HCT116 (cell line): ENCODE measurements around the gene VCX2.

Source experiments
- CEBPB ChIP-seq: IDR thresholded peaks from 2 replicates; pipeline ENCODE4 v1.6.1; 2012; ENCODE audit warnings: low read depth
- EZH2phosphoT487 ChIP-seq: fragments of 200-600 bp; IDR thresholded peaks from 2 replicates; pipeline ENCODE4 v1.6.1; 2018; ENCODE audit warnings: antibody characterized with exemption, borderline replicate concordance
- JUND ChIP-seq: IDR thresholded peaks from 2 replicates; pipeline ENCODE4 v1.6.1; 2012
- POLR2A ChIP-seq: IDR thresholded peaks from 2 replicates; pipeline ENCODE4 v1.7.0; 2011; ENCODE audit warnings: borderline replicate concordance; ENCODE audit not compliant: insufficient read depth, insufficient read length; ENCODE audit errors: extremely low read depth
- POLR2AphosphoS5 ChIP-seq: IDR thresholded peaks from 2 replicates; pipeline ENCODE4 v1.6.1; 2011; ENCODE audit warnings: mild to moderate bottlenecking, low read depth, low read length, moderate library complexity
- SP1 ChIP-seq: IDR thresholded peaks from 2 replicates; pipeline ENCODE4 v1.6.1; 2012; ENCODE audit warnings: low read depth
- TF ChIP-seq, protein P1 (sequence below), 3 experiments: fragments of 200-600 bp in 1 of 3; sonication (generic) in 1 of 3; IDR thresholded peaks in 2 of 3; conservative IDR thresholded peaks in 1 of 3; 2 replicates each; pipeline ENCODE4 v1.5.1; 2012 to 2017; ENCODE audit warnings: low read depth in 2 of 3, low read length in 2 of 3, antibody characterized with exemption in 1 of 3, borderline replicate concordance in 1 of 3, control low read depth in 1 of 3, mild to moderate bottlenecking in 1 of 3, mixed read lengths in 1 of 3, mixed run types in 1 of 3, moderate library complexity in 1 of 3; ENCODE audit not compliant: insufficient read depth in 1 of 3
- TF ChIP-seq, protein P2 (sequence below): IDR thresholded peaks from 2 replicates; pipeline ENCODE4 v1.6.1; 2012; ENCODE audit warnings: low read depth

DNA sequence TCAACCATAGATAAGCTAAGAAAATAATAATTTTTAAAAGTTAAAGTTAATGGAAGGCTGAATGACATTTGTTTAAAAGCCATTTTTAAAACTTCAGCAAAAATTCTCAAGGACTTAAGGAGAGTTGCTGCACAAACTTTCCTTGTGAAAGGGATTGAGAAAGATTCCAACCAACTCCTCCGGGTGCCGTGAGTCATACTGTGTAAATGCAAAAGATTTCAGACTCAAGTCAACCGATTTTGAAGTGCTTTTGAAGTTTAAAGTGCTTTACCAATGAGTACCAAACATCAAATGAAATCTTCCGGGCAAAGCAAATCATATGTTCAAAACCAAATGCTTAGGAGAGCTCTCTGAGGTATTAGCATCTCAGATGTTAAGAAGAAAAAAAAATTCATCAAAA is 31.4 kb downstream of the VCX2 start:
- TF ChIP-seq, protein P1, sequence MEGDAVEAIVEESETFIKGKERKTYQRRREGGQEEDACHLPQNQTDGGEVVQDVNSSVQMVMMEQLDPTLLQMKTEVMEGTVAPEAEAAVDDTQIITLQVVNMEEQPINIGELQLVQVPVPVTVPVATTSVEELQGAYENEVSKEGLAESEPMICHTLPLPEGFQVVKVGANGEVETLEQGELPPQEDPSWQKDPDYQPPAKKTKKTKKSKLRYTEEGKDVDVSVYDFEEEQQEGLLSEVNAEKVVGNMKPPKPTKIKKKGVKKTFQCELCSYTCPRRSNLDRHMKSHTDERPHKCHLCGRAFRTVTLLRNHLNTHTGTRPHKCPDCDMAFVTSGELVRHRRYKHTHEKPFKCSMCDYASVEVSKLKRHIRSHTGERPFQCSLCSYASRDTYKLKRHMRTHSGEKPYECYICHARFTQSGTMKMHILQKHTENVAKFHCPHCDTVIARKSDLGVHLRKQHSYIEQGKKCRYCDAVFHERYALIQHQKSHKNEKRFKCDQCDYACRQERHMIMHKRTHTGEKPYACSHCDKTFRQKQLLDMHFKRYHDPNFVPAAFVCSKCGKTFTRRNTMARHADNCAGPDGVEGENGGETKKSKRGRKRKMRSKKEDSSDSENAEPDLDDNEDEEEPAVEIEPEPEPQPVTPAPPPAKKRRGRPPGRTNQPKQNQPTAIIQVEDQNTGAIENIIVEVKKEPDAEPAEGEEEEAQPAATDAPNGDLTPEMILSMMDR (IDR thresholded peaks at IDR 0.05 in 2 of 3, conservative IDR thresholded peaks at IDR 0.05 in 1 of 3; ENCODE audit: borderline replicate concordance in 1 of 3, insufficient read depth in 1 of 3, low read depth in 2 of 3, low read length in 2 of 3) = no peak
- TF ChIP-seq POLR2AphosphoS5 (no peak), CEBPB (no peak), POLR2A (no peak), SP1 (no peak), EZH2phosphoT487 (no peak), JUND (no peak)
- TF ChIP-seq, protein P2, sequence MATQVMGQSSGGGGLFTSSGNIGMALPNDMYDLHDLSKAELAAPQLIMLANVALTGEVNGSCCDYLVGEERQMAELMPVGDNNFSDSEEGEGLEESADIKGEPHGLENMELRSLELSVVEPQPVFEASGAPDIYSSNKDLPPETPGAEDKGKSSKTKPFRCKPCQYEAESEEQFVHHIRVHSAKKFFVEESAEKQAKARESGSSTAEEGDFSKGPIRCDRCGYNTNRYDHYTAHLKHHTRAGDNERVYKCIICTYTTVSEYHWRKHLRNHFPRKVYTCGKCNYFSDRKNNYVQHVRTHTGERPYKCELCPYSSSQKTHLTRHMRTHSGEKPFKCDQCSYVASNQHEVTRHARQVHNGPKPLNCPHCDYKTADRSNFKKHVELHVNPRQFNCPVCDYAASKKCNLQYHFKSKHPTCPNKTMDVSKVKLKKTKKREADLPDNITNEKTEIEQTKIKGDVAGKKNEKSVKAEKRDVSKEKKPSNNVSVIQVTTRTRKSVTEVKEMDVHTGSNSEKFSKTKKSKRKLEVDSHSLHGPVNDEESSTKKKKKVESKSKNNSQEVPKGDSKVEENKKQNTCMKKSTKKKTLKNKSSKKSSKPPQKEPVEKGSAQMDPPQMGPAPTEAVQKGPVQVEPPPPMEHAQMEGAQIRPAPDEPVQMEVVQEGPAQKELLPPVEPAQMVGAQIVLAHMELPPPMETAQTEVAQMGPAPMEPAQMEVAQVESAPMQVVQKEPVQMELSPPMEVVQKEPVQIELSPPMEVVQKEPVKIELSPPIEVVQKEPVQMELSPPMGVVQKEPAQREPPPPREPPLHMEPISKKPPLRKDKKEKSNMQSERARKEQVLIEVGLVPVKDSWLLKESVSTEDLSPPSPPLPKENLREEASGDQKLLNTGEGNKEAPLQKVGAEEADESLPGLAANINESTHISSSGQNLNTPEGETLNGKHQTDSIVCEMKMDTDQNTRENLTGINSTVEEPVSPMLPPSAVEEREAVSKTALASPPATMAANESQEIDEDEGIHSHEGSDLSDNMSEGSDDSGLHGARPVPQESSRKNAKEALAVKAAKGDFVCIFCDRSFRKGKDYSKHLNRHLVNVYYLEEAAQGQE = no peak
